Measurements from ENCODE around the gene CERS5.

GRCh38 chr12:50160643-50161042 is 6.5 kb downstream of the CERS5 start:
- TF ChIP-seq, protein P1, sequence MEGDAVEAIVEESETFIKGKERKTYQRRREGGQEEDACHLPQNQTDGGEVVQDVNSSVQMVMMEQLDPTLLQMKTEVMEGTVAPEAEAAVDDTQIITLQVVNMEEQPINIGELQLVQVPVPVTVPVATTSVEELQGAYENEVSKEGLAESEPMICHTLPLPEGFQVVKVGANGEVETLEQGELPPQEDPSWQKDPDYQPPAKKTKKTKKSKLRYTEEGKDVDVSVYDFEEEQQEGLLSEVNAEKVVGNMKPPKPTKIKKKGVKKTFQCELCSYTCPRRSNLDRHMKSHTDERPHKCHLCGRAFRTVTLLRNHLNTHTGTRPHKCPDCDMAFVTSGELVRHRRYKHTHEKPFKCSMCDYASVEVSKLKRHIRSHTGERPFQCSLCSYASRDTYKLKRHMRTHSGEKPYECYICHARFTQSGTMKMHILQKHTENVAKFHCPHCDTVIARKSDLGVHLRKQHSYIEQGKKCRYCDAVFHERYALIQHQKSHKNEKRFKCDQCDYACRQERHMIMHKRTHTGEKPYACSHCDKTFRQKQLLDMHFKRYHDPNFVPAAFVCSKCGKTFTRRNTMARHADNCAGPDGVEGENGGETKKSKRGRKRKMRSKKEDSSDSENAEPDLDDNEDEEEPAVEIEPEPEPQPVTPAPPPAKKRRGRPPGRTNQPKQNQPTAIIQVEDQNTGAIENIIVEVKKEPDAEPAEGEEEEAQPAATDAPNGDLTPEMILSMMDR (IDR thresholded peaks at IDR 0.05; ENCODE audit: low read depth, low read length, missing input control), result no peak
- TF ChIP-seq MAX (IDR thresholded peaks at IDR 0.05) (no peak), SP1 (IDR thresholded peaks at IDR 0.05) (no peak), GABPA (IDR thresholded peaks at IDR 0.05 in 1 of 2, conservative IDR thresholded peaks at IDR 0.05 in 1 of 2) (no peak), TAF1 (conservative IDR thresholded peaks at IDR 0.05) (no peak), HNF4A (conservative IDR thresholded peaks at IDR 0.05) (no peak)

Measured in liver (tissue), 3 donors.